NCI-H748 (cell line): ENCODE results near the gene ADGRL2.
A peak's percentile ranks its signal among the peaks of the same experiment; 100 is the strongest.

ENCODE experiments used
- DNase-seq: peaks from one replicate; lab custom pipeline; 2025; ENCODE audit not compliant: unreplicated experiment; lab: John Stamatoyannopoulos, UW

Gene ADGRL2

GRCh38 chr1:81805537-81806431, 5.0 kb downstream of the ADGRL2 start:
- no peak for DNase-seq

- no peak for DNase-seq
Observed at GRCh38 chr1:81806432-81806770, 5.7 kb downstream of the ADGRL2 start.

GRCh38 chr1:81808760-81809159, 8.0 kb downstream of the ADGRL2 start:
- peak; percentile 25 for DNase-seq

- DNase-seq = peak; percentile 27
Observed at GRCh38 chr1:81809808-81810207, 9.1 kb downstream of the ADGRL2 start.

GRCh38 chr1:81811757-81812371, 11.1 kb downstream of the ADGRL2 start:
- DNase-seq = peak; percentile 16

GRCh38 chr1:81812712-81813111, 12.0 kb downstream of the ADGRL2 start:
- DNase-seq = no peak

- no peak for DNase-seq
Observed at GRCh38 chr1:81813691-81814090, 13.0 kb downstream of the ADGRL2 start.

GRCh38 chr1:81819613-81820012, 18.9 kb downstream of the ADGRL2 start:
- no peak for DNase-seq

GRCh38 chr1:81820765-81821164, 20.0 kb downstream of the ADGRL2 start:
- DNase-seq = no peak

- no peak for DNase-seq
Observed at GRCh38 chr1:81823082-81823481, 22.3 kb downstream of the ADGRL2 start.

GRCh38 chr1:81824759-81825158, 24.0 kb downstream of the ADGRL2 start:
- DNase-seq = no peak

- DNase-seq = peak; percentile 41
Observed at GRCh38 chr1:81827942-81828341, 27.2 kb downstream of the ADGRL2 start.

- no peak for DNase-seq
Observed at GRCh38 chr1:81832573-81832972, 31.8 kb downstream of the ADGRL2 start.

GRCh38 chr1:81833722-81834121, 33.0 kb downstream of the ADGRL2 start:
- no peak for DNase-seq

- DNase-seq = no peak
Observed at GRCh38 chr1:81834268-81834667, 33.5 kb downstream of the ADGRL2 start.

GRCh38 chr1:81834921-81835698, 34.4 kb downstream of the ADGRL2 start:
- DNase-seq = no peak

GRCh38 chr1:81836007-81836626, 35.4 kb downstream of the ADGRL2 start:
- no peak for DNase-seq

- DNase-seq = no peak
Observed at GRCh38 chr1:81838600-81839218, 38.0 kb downstream of the ADGRL2 start.

GRCh38 chr1:81840805-81841204, 40.1 kb downstream of the ADGRL2 start:
- no peak for DNase-seq

- no peak for DNase-seq
Observed at GRCh38 chr1:81841795-81842194, 41.1 kb downstream of the ADGRL2 start.

GRCh38 chr1:81844477-81844876, 43.7 kb downstream of the ADGRL2 start:
- DNase-seq = no peak
